GM18505 (cell line): ENCODE data around the gene PREX1.
"Not testable (repeated sequence)": the region's sequence is repeated elsewhere in the genome, so short reads cannot be mapped to it uniquely, and the experiment has no call there.

Source experiments
- ATAC-seq: cut with Tn5 transposase; IDR thresholded peaks from one replicate; pipeline ENCODE4 v1.9.1; 2021; ENCODE audit not compliant: unreplicated experiment
- POLR2A ChIP-seq: IDR thresholded peaks from 4 replicates; pipeline ENCODE4 v1.6.1; 2011; ENCODE audit warnings: borderline replicate concordance; ENCODE audit not compliant: insufficient read depth, insufficient read length; ENCODE audit errors: extremely low read depth

PREX1 gene

DNA sequence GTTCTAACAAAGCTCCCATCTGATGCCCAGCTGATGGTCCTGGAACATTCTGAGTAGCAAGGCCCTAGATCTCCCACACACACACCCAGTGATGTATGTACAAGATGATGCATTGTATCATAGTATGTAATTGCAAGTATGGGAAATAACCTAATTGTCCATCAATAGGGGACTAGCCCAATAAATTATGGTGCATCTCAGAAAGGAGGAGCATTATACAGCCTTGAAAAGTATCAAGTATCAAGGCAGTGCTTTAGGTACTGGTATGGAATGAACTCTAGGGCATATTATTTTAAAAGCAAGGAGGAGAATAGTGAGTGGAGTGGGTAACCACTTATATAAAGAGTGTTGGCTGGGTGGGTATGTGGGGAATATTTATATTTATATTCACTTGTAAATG is 24.8 kb upstream of the PREX1 start:
- TF ChIP-seq POLR2A = no peak
- no peak for ATAC-seq

DNA sequence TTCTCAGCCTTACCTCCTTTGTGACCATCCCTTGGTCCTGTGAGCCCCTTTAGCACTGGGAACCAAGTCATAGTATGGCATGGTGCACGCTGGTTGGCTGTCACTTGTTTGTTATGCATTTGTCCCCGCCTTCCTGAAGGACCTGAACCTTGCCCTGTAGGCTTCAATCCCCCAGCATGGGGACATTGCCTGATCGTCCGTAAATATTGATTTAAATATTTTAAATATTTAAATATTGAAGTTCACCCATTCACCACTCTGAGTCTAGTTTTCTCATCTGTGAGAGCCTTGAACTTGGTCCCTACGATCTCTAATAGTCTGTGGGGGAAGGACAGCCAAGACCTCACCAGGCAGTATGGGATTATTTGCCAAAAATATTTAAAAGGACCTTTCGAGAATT is 23.8 kb upstream of the PREX1 start:
- ATAC-seq = no peak
- no peak for TF ChIP-seq POLR2A

DNA sequence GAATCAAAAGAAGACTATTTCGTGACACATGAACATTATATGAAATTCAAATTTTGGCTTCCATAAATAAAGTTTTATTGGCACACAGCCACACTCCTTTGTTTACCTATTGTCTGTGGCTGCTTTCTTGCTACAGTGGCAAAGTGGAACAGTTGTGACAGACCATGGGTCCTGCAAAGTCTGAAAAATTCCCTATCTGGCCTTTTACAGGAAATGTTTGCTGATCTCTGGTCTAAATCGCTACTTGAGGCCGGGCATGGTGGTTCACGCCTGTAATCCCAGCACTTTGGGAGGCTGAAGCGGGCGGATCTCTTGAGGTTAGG is 23.1 kb upstream of the PREX1 start:
- no peak for TF ChIP-seq POLR2A
- ATAC-seq = no peak

DNA sequence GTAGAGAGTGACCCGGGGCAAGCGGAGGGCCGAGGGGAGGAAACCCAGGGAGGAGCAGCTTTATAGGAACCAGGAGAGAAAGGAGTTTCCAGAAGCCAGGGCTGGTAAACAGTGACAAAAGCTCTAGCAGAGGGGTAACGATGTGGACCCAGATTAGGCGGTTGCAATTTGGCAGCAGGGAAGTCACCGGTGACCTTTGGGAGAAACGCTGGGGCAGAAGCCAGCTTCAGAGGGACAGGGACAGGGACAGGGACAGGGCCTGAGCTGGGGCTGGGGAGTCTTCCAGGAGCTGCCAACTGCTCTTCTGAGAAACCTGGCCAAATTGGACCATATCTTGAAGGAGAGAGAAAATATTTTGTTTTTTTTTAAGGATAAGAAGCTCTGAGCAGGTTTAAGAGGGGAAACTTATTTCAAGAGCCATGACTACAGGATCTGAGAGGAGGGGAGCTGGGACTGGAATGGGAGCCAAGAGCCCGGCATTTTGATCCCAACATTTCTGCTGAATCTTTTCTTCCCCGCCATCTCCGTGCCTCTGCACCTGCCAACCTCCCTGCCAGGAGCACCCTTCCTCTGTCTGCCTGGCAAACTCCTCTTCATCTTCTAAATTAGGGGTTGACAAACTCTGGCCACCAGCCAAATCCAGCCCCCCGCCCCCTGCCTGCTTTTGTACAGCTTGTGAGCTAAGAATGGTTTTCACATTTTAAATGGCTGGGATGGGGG is 22.6 kb upstream of the PREX1 start:
- TF ChIP-seq POLR2A = no peak
- ATAC-seq = no peak

DNA sequence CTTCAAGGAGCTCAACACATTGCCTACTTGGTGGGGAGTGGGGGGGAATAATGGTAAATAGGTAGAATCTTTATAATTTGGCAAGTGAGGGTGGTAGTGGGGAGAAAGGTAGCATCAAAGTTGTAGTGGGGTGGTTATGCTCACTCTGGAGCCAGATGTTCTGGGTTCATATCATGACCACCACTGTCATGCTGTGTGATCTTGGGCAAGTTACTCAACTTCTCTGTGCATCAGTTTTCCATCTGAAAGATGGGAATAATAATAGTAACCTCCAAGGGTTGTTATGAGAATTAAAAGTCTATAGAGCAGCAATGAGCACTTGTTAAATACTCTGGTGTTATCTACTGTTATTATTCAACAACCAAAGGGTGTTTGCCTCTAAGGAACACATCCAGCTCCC is 22.0 kb upstream of the PREX1 start:
- TF ChIP-seq POLR2A = no peak
- no peak for ATAC-seq

DNA sequence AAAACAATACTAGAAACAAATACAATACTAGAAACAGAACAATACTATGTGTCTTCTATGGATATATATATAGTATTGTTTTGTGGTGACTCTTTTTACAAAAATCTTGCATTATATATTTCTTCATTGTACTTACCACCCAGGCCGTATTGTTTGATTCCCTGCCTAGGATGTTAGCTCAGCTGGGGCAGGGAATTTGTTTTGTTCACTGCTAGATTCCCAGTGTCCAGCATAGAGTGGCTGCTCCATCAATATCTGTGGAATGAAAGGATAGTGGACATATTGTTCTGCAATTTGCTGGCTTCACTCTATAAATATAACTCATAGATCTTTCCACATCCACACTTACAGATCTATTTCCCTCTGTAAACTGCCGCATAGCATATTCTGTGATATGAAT is 21.5 kb upstream of the PREX1 start:
- no peak for ATAC-seq
- no peak for TF ChIP-seq POLR2A

DNA sequence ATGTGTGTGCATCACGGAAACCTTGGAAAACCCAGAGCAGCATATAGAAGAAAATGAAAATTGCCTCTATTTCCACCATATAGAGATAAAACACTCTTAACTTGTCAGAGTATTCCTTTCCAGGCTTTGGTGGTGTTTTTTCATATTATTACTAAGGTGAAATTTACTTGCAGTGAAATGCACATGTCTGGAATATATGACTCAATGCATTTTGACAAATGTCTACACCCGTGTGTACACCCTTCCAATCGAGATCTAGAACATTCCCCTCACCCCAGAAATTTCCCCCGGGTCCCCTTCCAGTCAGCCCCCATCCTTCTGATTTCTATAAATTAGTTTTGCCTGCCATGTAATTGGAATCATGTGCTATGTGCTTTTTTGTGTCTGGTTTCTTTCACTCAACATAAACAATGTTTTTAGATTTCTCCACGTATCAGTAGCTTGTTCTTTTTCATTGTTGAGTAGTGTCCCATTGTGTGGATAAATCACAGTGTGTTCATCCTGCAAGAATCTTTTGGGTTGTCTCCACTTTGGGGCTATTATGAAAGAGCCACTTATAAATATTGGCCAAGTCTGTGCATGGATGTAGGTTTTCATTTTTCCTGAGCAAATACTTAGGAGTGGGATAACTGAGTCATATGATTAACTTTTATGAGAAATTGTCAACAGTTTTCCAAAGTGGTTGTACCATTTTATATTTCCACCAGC is 19.9 kb upstream of the PREX1 start:
- no peak for ATAC-seq
- no peak for TF ChIP-seq POLR2A

DNA sequence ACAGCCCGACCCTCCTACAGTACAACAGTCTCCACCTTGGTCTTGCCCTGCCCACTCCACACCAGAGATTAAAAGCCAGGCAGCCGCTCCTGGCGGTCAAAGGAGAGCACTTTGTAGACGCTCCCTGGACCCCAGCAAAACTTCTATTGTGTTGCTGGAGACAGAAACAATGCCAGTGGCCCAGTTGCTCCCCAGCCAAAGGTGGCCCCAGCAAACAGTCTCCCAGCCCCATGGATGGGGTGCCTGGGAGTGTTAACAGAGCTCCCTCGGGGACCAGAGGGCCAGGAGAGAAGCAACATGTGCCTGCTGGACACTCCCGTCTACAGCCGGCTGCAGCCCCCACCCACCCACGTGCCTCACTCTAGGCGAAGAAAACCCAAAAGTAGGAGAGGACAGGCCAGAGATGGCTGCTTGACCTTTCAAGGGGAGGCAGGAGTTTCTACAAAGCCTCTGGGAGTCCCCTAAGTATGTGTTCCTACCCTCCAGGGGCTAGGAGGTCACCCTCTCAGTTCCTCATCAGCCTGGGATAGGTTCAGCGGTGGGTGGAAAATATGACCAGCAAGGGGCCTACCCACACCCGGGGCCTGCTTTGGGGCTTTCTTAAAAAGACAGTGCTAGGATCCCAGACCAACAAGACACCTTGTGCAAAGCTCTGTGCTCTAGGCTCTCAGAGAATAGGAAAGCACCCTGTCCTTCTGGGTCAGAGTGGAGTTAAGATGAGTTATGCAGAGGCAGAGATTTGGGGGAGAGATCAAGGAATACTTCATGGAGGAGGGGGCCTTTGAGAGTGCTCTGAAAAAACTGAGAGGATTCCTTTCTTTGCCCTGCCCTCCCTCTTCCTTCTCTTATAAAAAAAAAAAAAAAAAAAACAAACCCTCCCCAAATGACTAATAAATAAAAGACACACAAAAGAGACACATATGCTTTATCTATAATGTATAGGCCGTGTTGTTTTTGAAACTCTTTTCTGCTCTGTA is 19.0 kb upstream of the PREX1 start:
- peak; percentile 56 for TF ChIP-seq POLR2A
- ATAC-seq = peak; percentile 83

DNA sequence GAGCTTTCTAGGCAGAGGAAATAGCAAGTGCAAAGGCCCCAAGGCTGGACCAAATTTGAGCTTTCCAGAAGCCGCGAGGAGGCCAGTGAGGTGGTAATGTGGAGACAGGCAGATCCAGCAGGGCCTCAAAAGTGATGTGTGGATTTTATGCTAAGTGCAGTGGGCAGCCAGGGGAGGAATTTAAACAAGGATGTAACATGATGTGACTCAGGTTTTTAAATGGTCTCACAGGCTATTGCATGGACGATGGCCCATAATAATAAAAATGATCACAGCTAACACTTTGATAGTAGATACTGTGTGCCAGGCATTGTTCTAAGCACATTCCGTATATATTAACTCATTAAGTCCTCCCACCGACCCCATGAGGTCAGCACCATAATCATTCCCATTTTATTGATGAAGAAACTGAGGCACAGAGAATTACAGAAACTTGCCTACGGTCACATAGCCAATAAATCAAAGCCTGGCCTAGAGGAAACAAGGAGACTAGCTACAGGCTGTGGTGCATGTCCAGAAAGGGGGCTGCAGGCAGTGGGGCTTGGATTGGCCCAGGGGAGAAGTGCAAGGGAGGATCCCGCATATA is 18.0 kb upstream of the PREX1 start:
- ATAC-seq = no peak
- no peak for TF ChIP-seq POLR2A

DNA sequence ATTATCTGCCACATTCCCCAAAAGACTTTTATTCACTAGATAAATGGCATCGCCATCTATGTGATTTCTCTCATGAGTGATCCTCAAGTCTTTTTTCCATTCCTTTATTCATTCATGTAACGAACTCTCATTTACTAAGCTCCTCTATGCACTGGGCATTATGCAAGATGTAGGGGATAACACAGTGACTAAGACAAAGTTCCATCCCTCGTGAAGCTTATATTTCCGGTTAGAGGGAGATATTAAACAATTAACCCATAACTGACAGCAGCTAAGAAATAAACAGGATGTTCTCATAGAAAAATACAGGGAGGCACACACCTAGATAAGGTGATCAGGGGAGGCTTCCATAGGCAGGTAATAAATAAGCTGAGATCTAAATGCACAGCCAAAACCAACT is 17.2 kb upstream of the PREX1 start:
- ATAC-seq = no peak
- TF ChIP-seq POLR2A = no peak

DNA sequence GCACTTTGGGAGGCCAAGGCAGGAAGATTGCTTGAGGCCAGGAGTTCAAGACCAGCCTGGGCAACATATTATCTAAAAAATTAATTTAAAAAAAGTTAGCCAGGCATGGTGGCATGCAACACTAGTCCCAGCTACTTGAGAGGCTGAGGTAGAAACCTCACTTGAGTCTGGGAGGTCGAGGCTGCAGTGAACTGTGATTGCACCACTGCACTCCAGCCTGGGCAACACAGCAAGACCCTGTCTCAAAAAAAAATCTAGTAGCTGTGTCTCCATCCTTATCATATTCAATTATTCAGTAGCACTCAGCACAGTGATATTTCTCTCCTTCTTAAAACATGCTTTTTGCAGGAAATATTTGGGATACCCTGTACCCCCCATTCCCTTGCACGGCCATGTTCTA is 16.1 kb upstream of the PREX1 start:
- ATAC-seq = not testable (repeated sequence)

DNA sequence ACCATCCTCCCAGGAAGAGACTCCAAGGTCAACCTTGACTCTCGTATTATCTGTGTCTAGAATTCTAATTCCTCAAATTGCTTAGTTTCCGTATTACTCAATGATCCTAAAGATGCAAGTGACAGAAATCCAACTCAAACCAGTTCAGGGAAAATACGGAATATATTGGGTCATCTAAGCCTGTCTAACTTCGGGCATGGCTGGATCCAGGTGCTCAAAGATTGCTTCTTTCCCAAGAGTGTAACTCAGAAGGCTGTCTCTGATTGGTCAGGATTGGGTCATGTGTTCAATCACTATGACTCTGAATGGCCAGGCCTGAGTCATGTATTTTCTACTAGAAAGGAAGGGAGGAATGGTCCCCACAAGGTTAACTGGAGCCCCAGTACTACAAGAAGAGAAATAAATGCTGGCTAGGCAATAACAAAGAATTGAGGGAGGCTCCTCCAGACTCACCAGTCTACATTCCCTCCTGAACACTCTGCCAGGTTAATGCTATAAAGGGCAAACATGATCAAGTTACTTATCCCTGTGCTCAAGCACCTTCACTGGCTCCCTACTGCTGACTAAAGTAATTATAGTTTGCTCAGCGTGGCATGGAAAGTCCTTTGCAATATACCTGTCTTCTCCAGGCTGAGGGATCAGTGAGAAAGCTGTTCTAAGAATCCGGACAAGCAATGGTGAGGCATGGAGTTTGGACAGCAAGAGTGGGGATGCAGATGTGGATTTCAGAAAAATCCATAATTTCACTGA is 15.4 kb upstream of the PREX1 start:
- no peak for ATAC-seq
- TF ChIP-seq POLR2A = no peak
